ENCODE results near the gene P4HA3. TPM values are rescaled to one million over a fixed set of nuclear protein-coding genes. Genes with fewer than 3 reads are reported as not detected.

The P4HA3 gene
- total RNA-seq, 1 donor from 2014 or later = 0.34 TPM

DNA sequence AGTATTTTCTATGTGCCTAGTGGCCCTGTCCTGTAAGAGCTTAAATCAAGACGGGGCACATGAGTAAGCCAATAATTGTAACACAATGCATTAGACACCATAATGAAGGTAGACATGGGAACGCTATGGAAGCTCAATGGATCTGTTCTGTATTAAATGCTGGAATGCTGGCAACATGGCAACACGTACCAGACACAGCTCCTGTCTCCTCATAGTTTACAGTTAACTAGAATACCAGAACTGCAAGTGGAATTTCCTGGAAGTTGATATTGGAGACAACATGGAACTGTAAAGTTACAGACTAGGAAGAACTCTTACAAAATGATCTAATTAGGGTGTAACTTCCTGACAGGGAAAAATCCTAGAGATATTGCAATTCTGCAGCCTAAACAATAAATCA, 12.4 kb downstream of the P4HA3 start:
- Mint-ChIP-seq H3K36me3 (no peaks in the 10 kb centered on the region), H3K4me3 (no peak overlapping the region), H3K4me1 (ENCODE audit: unreplicated experiment) (no peaks in the 10 kb centered on the region), H3K27me3 (peaks cover 16% of the 10 kb centered on the region), H3K9me3 (no peaks in the 10 kb centered on the region), H3K27ac (no peak overlapping the region)
- TF ChIP-seq, protein P1, sequence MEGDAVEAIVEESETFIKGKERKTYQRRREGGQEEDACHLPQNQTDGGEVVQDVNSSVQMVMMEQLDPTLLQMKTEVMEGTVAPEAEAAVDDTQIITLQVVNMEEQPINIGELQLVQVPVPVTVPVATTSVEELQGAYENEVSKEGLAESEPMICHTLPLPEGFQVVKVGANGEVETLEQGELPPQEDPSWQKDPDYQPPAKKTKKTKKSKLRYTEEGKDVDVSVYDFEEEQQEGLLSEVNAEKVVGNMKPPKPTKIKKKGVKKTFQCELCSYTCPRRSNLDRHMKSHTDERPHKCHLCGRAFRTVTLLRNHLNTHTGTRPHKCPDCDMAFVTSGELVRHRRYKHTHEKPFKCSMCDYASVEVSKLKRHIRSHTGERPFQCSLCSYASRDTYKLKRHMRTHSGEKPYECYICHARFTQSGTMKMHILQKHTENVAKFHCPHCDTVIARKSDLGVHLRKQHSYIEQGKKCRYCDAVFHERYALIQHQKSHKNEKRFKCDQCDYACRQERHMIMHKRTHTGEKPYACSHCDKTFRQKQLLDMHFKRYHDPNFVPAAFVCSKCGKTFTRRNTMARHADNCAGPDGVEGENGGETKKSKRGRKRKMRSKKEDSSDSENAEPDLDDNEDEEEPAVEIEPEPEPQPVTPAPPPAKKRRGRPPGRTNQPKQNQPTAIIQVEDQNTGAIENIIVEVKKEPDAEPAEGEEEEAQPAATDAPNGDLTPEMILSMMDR (conservative IDR thresholded peaks at IDR 0.05) = no peak
- no peak for DNase-seq (ENCODE audit: extremely low spot score, unreplicated experiment)

DNA sequence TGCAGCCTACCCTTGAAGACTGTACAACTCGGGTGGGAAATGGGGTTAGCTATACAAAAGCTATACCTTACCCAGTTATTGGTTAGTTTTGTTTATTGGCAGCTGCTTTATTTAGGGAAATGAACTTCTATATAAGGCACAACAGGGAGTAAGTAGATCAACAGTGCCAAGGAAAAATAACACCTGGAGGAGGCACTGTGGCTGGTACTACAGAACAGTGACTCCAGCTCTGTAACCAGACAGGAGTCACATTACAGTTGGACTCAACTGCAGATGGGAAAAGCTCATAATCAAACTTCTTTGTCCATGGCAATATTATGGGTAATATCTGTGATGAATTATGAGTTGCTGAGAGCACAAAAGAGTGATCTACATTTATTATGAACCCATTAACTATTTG, 14.0 kb downstream of the P4HA3 start:
- H3K4me3 Mint-ChIP-seq = no peak overlapping the region
- no peak overlapping the region for H3K27ac Mint-ChIP-seq
- no peaks in the 10 kb centered on the region for H3K4me1 Mint-ChIP-seq (ENCODE audit: unreplicated experiment)
- TF ChIP-seq, protein P1 (conservative IDR thresholded peaks at IDR 0.05) = no peak
- H3K27me3 Mint-ChIP-seq = peaks cover 23% of the 10 kb centered on the region
- no peaks in the 10 kb centered on the region for H3K9me3 Mint-ChIP-seq
- no peak for DNase-seq (ENCODE audit: extremely low spot score, unreplicated experiment)
- no peaks in the 10 kb centered on the region for H3K36me3 Mint-ChIP-seq

DNA sequence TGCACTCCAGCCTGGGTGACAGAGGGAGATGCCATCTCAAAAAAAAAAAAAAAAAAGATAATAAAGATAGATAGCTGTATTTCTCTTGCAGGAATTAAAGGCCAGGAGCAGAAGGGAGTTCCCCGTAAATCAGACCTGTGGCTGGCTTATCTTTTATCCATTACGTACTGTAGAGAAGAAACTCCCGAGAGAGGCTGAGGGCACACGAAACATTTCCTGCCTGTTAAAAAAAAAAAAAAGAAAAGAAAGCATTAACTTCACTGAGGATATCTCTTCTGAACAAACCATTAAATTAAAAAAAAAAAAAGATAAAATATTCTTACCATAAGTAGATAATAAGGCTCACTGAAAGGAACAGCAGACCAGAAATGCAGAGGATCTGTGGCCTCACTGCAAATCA, 22.5 kb downstream of the P4HA3 start:
- H3K4me1 Mint-ChIP-seq (ENCODE audit: unreplicated experiment) = no peaks in the 10 kb centered on the region
- no peak overlapping the region for H3K4me3 Mint-ChIP-seq
- no peaks in the 10 kb centered on the region for H3K36me3 Mint-ChIP-seq
- H3K27ac Mint-ChIP-seq = no peak overlapping the region
- no peak for DNase-seq (ENCODE audit: extremely low spot score, unreplicated experiment)
- TF ChIP-seq, protein P1 (conservative IDR thresholded peaks at IDR 0.05) = no peak
- H3K27me3 Mint-ChIP-seq = peaks cover 19% of the 10 kb centered on the region
- no peaks in the 10 kb centered on the region for H3K9me3 Mint-ChIP-seq

DNA sequence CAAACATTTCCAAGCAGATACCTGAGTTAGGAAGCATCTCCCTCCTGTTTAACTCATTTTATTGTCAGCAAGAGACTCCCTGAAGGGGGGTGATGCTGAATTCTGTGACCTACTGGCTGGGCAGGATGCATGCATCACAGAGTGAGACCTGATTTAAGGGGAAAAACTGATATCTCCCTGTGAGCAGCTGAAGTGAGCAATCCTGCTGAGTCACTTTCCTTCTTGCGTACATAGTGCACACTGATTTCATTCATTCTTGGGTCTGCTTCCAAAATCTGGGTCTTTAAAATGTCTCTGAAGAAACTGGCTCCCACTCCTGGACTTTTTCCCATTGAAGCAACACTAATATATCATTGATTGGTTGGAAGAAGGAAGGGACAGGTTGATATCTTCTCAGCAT, 23.3 kb downstream of the P4HA3 start:
- Mint-ChIP-seq H3K36me3 (no peaks in the 10 kb centered on the region), H3K4me3 (no peak overlapping the region), H3K27me3 (peaks cover 16% of the 10 kb centered on the region), H3K4me1 (ENCODE audit: unreplicated experiment) (no peaks in the 10 kb centered on the region), H3K9me3 (no peaks in the 10 kb centered on the region), H3K27ac (no peak overlapping the region)
- TF ChIP-seq, protein P1 (conservative IDR thresholded peaks at IDR 0.05) = no peak
- DNase-seq (ENCODE audit: extremely low spot score, unreplicated experiment) = no peak

DNA sequence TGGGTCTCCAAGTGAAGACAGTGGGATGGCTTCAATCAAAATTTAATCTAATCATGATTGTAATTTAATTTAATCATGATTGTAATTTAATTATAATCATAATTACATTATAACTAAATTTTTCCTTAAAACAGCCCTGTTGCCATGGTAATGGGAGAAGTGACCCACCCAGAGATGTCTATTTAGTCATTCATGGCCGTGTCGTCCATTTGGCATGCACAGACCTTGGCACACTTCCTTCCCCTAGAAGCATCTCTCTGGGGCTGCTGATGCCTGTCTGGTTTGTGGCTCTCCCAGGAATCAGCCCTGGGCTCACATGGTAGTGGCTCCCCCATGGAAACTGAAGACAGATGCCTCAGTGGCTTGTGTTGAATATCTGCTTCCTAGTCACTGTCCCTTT, 27.0 kb downstream of the P4HA3 start:
- peaks cover 7% of the 10 kb centered on the region for H3K27me3 Mint-ChIP-seq
- TF ChIP-seq, protein P1 (conservative IDR thresholded peaks at IDR 0.05) = no peak
- H3K36me3 Mint-ChIP-seq = no peaks in the 10 kb centered on the region
- no peak overlapping the region for H3K27ac Mint-ChIP-seq
- no peak for DNase-seq (ENCODE audit: extremely low spot score, unreplicated experiment)
- no peaks in the 10 kb centered on the region for H3K9me3 Mint-ChIP-seq
- no peaks in the 10 kb centered on the region for H3K4me1 Mint-ChIP-seq (ENCODE audit: unreplicated experiment)
- H3K4me3 Mint-ChIP-seq = no peak overlapping the region

DNA sequence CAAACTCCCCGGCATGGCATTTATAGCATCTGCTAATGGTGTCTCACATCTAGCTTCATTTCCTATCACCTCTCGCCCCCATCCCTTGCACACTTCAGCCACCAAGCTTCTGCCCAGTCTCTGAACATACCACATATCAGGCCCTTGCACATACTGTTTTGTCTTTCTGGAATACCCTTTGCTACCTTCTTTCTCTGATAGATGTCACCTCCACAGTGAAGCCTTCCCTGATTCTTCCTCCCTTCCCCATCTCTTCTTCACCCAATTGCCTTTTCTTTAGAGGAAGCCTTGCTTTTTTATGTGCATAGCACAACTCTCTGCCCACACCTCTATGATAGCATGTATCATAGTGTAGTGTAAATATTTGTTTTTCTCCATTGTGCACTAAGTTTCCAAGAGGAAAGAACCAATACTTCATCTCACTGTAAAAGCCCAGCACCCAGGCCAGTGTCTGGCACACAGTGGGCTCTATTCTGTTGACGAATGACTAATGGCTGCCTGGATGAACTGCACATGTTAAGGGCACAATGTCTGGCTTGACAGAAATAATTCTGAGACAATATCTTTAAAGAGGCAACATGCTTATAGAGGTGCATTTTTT, 27.8 kb downstream of the P4HA3 start:
- Mint-ChIP-seq H3K4me3 (no peak overlapping the region), H3K36me3 (no peaks in the 10 kb centered on the region), H3K27ac (no peak overlapping the region), H3K4me1 (ENCODE audit: unreplicated experiment) (no peaks in the 10 kb centered on the region), H3K27me3 (peaks cover 7% of the 10 kb centered on the region), H3K9me3 (no peaks in the 10 kb centered on the region)
- TF ChIP-seq, protein P1 (conservative IDR thresholded peaks at IDR 0.05) = no peak
- DNase-seq (ENCODE audit: extremely low spot score, unreplicated experiment) = no peak

Data from type B pancreatic cell (in vitro differentiated cells).